GM18907 (cell line): ENCODE data around the gene FRMD4A.
"Not testable (repeated sequence)": the region's sequence is repeated elsewhere in the genome, so short reads cannot be mapped to it uniquely, and the experiment has no call there.

Experiments
- ATAC-seq: cut with Tn5 transposase; IDR thresholded peaks from one replicate; pipeline ENCODE4 v1.9.1; 2021; ENCODE audit warnings: mild to moderate bottlenecking, moderate library complexity; ENCODE audit not compliant: unreplicated experiment

FRMD4A gene

DNA sequence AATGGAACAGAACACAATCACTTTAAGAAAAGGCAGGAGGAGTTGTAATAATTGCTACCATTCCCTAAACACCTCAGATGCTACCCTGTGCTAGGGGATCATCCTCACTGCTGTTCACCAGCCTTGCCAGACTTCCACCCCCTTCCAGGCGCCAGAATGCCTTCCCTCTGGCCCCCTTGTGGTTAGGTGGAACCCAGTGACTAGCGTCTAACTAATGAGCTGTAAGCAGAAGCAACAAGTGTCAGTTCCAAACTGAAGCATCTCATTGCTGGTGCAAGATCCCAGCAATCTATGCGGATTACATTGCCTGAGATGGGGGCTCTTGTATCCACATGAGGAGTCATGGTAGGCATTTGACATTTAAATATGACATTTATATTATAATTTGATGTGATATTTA is 86.6 kb downstream of the FRMD4A start:
- ATAC-seq = no peak

DNA sequence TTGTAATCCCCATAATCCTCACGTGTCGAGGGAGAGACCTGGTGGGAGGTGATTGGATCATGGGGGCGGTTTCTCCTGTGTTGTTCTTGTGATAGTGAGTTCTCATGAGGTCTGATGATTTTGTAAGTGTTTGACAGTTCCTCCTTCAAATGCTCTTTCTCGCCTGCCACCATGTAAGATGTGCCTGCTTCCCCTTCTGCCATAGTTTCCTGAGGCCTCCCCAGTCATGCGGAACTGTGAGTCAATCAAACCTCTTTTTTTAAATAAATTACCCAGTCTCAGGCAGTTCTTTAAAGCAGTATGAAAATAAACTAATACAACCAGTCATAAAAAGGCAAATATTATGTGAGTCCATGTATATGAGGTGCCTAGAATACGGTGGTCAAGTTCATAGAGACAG is 87.5 kb downstream of the FRMD4A start:
- ATAC-seq = no peak

- ATAC-seq = no peak
These were observed 89.5 kb downstream of the FRMD4A start for GRCh38 chr10:14241196-14241595.

DNA sequence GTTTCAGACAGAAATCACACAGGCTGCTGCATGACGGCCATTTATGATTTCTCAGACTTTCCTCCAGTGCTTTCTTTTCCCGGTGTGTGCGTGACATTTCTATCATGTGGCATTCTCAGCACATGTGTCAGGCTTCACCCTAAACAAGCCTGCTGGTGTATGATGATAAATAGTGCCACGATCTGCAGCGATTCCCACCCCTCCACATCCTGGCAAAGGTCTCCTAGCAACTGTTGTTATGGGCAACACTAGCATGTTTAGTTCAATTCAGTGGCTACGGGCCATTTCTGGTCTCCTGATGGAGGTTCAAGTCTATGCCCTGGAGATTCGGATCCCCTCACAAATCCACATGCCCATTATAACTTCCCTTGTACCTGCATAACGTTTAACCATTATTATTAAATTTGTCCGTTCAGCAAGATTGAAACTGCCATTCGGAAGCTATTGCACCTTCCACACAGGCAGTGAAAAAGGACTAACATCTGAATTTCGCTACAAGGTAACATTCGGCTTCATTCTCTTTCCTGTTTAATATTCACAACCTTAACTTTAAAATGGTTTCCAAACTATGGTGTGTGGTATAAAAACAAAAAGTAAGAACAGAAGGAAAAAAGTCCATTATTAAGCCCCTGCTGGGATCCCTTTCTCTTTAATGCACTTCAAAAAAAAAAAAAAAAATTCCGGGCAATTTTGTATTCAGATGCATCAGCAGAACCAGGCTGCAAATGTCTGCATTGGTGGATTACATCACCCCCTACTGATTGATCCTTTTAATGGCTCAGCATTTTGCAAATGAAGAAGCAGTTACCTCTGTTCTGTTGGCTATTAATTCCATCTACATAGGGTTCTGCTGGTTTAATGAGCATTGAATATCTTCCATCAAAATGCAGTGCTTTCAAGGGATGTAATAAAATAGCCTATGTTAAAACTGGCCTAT is 90.2 kb downstream of the FRMD4A start:
- no peak for ATAC-seq

GRCh38 chr10:14238659-14239058 is 92.1 kb downstream of the FRMD4A start:
- ATAC-seq = not testable (repeated sequence)

- no peak for ATAC-seq
These were observed 94.4 kb downstream of the FRMD4A start for GRCh38 chr10:14236341-14236740.

- no peak for ATAC-seq
These were observed 95.0 kb downstream of the FRMD4A start for GRCh38 chr10:14235566-14236195.

GRCh38 chr10:14233566-14233965 is 97.2 kb downstream of the FRMD4A start:
- no peak for ATAC-seq

GRCh38 chr10:14228798-14229197 is 101.9 kb downstream of the FRMD4A start:
- ATAC-seq = not testable (repeated sequence)

GRCh38 chr10:14225379-14225778 is 105.3 kb downstream of the FRMD4A start:
- ATAC-seq = no peak

DNA sequence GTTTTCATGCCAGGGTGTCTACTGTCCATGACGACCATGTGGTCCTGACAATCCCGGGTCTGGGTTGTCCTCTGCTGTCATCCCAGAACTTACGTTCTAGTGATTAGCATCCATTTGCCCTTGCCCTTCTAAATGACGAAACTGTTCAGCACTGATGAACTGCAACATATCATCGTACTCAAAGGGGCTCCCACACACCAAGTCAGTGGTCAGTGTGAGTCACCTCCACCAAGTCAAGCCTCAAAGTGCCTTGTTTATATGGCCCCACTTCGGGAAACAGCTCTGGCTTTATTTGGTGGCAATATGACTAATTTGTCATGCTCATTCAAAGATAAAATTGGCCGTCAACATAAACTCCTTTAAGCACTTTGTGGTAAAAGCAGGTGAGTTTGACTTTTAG is 110.7 kb downstream of the FRMD4A start:
- ATAC-seq = no peak

GRCh38 chr10:14219411-14219810 is 111.3 kb downstream of the FRMD4A start:
- ATAC-seq = no peak

DNA sequence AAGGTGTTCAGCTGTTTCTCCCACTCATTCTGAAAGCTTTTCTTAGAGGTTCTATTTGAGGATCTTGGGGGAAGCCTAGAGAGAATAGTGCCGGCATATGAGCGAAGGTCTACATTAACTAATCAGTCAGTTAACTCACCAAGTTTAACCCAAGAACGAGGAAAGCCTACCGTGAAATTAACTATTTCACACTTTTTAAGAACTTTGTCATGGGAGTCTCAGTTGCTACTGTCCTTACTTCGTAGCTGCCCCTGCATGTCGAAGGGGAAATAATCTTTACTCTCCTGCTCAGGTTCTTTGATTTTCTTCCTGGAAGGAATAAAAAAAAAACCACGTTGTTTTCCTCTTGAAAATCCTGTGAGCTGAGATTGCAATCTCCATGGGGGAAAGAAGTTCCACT is 115.1 kb downstream of the FRMD4A start:
- ATAC-seq = no peak

- ATAC-seq = not testable (repeated sequence)
These were observed 117.0 kb downstream of the FRMD4A start for GRCh38 chr10:14213703-14214102.

DNA sequence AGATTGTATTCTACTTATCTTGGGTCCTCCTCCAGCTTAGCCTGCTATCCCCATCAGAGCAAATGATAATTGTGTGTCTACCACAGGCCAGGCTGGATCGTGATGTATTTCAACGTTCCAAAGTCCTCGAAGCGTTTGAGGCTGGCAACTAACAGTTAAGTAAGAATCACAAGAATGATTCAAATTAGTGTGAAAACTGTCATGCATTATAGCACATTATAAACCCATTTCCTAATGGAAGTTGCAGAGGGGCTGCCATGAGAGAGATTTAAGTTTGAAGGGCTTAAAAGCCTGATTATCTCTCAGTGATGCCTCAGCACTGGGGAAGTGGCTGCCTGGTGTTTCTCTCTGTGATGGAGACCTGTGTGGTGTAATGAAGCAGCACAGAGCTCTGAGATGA is 119.1 kb downstream of the FRMD4A start:
- no peak for ATAC-seq

DNA sequence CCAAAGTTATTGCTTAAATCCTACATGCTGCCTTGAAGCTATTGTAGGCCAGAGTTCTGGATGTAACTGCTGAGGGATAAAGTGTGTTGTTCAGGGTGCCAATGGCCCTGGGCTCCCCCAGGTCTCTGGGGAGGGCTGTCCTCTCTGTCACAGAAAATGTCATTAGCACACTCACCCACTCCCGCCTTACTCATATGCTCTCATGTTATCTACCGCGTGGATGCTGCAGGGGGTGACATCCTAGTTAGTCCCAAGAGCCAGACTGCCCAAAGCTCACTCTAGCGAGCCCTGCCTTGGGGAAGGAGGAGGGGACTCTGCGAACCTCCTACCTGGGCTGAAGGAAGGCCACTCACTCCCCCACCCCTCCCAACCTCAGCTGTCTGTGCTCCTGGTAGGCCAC is 122.5 kb downstream of the FRMD4A start:
- ATAC-seq = no peak

- ATAC-seq = no peak
These were observed 125.5 kb downstream of the FRMD4A start for GRCh38 chr10:14205233-14205632.

DNA sequence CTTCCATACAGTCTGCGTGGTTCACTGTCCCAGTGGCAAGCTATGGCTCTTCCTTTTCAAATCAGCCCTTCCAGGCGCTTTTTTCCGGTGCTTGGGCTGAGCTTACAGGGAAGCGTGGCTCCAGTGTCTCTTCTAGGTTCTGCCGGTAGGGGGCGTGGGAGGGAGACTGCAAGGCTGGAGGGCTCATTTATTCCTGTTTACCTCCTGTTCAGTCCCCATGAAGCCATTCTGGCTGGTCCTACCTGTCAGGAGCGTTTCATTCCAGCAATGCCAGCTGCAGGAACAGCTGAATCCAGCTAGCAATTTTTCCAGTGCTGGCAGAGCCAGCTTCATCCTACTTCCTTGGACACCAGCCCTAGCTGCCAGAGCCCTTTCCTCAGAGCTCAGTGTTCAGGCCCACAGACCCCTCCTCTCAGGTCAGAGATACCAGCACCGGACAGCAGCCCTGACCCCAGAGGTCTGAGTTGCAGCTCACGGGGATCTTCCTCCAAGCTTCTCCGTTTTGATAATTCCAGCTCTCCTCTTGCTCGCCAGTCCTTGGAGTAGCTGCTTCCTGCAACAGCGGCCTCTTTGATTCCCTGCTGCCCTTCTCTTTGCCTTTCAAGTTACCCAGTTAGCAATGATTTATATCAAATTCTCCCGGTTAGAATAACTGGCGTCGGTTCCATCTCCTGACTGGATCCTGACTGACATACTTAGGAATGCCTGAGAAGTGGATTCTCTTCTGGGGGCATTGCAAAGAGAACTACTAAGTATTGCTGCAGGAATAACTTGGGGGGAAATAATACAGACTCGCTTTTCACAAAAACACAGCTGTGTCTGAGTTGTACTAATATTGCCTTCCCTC is 129.8 kb downstream of the FRMD4A start:
- no peak for ATAC-seq

GRCh38 chr10:14199098-14199497 is 131.6 kb downstream of the FRMD4A start:
- not testable (repeated sequence) for ATAC-seq

DNA sequence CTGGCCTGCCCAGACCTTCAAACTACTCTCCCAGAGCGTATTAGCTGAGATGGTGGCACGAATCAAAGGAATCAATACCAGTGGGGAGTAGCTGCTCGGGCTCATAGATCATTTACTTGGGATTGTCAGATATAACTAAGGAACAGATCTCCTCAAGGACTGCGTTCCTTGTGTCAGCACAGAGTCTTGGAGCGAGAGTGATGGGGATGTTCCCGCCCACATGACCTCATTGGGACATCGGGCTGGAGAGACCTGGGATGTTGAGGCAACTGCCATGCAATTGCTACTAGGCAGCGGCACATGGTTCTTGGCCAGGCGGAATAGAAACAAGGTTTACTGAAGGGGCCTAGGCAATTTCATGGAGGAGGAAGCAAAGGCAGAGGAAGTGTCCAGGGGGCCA is 132.6 kb downstream of the FRMD4A start:
- ATAC-seq = no peak

DNA sequence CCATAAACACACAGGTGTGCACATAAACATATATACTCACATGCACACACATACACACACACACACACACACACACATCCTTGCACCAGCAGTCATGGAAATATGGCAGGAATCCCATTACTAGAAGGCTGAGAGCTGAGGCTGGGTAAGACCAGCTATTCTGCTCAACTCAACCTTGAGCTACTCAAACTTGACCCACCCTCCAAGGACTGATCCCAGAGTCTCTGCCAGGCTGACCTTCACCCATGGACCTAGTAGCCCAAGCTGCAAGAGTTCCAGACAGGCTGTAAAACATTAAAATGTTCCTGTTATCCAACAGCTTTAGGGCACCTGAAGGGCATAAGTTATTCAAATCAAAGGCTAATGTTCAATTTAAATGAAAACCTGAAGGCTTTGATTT is 134.6 kb downstream of the FRMD4A start:
- ATAC-seq = no peak
